ENCODE measurements around the gene NR6A1.

NR6A1 gene
- total RNA-seq: 1.5 to 6.8 (median 3.3) reads per million in 17 experiments

GRCh38 chr9:124771021-124771866, at the start of gene NR6A1:
NR6A1 (minus strand) TSS chr9:124771311.
- DNase-seq: peak; percentile 99

DNA sequence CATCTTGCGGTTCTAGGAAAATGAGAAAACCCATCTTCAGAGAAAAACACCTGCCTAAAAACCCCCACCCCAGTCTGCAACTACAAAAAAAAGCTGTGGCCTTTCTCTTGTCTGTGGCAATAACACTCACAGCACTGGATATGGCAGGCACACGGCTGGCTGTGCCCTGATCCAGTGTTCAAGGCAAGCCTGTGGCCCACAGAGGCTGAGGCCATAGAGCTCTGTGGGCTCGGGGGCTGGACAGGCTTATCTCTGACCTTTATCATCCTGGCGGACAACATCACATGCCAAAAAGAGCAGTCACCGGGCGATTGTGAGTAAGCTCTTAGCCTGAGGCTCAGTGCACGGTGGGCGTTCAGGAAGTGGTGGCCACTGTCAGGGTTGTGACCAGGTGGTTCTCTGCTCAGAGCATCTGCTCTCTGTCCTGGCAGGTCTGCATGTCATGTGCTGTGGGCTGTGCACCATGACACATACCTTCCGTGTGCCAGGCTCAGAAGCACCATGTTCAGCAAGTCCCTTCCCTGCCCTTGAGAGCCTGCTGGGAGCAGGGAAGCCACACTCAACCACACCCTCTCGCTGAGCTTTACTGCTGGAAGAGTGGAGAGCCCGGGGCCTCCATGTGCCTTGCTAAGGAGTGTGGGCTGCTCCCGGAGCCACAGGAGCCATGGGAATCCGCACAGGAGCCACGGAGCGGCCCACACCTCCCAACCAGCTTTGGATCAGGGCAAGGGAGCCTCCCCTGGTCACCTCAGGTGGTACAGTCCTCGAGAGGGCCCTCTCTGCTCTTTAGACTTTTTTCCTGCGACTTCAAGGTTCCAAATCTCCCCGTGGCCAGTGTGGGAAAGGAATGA, 47.5 kb upstream of the NR6A1 start:
- peak; percentile 36 to 71 (median 58) for DNase-seq

DNA sequence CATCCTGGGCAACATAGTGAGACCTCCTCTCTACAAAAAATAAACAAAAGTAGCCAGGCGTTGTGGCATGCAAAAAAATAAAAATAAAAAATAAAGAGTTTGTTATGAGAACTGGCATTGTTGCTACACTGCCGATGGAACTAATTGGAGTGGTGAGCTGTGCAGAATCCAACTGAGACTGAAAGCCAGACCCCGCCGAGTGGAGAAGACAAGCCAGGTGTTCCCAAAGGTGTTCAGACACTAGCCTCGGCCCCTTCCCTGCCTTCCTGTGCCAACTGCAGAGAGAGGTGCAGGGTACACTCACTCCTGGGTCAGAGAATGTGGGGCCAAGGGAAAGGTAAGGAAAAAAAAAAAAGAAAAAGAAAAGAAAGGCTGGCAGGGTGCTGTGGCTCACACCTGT, 44.5 kb upstream of the NR6A1 start:
- DNase-seq: no peak

GRCh38 chr9:124814164-124814535, 43.0 kb upstream of the NR6A1 start:
- no peak for DNase-seq

GRCh38 chr9:124813501-124814163, 42.5 kb upstream of the NR6A1 start:
- no peak for DNase-seq

GRCh38 chr9:124813041-124813440, 41.9 kb upstream of the NR6A1 start:
- no peak for DNase-seq

- peak; percentile 19 to 52 (median 37) for DNase-seq
Observed at GRCh38 chr9:124812441-124812876, 41.3 kb upstream of the NR6A1 start.

DNA sequence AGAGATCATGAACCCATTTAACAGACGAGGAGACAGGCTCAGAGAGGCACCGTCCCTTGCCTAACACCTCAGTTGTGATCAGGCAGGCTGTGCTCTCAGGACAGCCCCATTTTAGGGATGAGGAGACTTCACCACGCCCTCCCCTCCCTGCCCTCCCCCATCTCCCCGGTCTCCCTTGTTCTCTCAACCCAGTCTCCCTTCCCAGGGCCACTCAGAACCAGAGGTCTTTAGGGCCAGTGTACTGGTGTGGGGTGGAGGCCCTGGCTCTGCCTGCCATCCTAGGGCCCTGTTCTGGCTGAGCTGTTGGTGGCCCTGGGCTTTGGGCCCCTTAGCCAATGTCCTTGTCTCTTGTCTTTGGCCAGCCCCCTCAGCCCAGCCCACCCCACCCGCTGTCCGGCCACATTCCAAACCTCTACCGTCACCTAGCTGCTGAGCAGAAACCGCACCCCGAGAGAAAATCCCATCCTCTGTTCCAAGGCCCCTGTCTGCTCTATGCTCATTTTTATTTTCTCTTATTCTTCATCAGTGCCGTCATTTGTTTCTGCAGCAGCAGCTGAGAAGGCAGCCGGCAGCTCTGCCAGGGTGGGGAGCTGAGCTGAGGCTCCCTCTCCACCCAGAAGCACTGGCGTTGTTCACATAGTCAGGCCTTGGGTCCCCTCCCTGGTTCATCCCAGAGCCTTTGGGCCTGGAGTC, 39.7 kb upstream of the NR6A1 start:
- DNase-seq: no peak

DNA sequence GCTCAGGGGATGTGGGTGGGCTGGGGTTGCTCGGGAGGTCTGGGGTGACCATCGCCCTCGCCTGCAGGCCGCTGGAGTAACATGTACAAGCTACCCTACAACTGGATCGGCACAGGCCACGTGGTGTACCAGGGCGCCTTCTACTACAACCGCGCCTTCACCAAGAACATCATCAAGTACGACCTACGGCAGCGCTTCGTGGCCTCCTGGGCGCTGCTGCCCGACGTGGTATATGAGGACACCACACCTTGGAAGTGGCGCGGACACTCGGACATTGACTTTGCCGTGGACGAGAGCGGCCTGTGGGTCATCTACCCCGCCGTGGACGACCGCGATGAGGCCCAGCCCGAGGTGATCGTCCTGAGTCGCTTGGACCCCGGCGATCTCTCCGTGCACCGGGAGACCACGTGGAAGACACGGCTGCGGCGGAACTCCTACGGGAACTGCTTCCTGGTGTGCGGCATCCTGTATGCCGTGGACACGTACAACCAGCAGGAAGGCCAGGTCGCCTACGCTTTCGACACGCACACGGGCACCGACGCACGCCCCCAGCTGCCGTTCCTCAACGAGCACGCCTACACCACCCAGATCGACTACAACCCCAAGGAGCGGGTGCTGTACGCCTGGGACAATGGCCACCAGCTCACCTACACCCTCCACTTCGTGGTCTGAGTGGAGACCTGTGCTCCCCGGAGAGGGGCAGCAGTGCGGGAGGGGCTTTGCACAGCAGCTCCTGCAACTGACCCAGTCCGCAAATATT, 38.8 kb upstream of the NR6A1 start:
- DNase-seq: no peak

DNA sequence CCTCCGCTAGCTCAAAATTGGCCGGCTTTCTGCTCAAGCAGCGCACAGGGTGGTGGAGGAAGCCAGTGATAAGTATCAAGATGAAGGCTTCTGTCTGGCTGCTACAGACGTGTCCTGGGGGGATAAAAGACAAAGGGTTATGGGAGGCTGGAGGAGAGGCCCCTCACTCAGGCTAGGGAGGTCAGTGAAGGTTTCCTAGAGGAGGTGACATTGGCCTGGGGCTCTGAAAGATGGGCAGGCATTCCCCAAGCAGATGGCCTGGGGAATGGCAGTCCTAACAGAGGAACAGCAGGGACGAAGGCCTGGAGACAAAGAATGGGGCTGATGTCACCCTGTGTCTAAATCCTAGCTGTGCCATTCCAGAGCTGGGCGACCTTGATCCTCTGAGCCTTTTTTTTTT, 38.1 kb upstream of the NR6A1 start:
- DNase-seq: no peak

DNA sequence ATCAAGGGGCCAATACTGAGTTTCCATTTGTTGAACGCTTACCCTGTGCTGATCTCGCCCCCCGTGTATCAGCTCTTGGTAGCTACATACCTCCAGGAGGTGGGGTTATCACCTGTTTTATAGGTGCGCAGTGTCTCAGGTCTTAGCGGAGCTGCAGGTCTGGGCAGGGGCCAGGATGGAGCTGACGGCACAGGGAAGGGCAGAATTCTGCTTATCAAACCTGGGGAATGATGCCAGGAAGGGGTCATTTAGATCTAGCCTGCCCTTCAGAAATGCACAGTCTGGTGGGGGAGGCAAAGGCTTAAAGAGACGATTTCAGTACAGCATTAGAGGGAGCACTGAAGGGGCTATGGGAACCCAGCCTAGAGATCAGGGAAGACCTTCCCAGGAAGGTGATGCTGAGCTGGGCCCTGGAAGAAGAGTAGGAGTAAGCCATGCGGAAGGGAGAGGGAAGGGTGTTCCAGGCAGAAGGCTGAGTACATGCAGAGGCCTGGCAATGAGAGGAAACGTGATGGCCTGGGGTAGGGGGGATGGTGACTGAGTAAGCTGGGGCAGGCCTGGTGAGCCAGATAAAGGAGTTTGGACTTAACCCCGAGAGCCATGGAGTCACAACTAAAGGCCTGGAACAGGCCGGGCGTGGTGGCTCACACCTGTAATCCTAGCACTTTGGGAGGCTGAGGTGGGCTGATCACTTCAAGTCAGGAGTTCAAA, 37.3 kb upstream of the NR6A1 start:
- DNase-seq: no peak

DNA sequence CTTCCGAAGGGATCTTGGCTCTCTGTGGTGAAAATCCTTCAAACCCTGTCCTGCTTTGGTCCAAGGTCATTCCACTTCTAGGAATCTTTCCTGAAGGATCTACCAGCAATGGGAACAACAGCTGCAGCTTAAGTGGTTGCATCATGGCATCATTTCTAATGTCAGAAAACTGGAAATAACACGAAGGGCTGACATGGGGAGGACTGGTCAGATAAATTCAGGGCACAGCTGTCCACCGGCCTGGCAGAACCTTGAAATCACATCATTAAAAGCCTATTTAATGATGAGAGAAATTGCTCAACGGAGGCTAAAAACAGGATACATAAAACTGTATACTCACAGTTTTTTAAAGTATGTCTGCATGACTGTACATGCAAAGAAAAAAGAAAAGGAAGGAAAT, 34.1 kb upstream of the NR6A1 start:
- DNase-seq: no peak

DNA sequence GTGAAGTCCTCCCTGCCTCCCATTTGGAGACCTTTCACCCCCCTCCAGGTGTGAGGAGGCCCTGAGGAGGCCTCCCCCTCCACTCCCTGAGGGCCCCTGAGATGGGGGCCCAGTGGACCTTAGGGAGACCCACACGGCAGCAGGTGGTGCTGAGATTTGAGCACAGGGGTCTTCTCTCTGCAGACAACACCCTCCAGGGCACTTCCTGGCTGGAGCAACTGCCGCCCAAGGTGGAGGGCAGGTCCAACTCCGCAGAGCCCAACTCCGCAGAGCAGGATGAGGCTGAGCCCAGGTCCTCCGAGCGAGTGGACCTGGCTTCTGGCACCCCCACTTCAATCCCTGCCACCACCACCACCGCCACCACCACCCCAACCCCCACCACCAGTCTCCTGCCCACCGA, 32.8 kb upstream of the NR6A1 start:
- DNase-seq: no peak

DNA sequence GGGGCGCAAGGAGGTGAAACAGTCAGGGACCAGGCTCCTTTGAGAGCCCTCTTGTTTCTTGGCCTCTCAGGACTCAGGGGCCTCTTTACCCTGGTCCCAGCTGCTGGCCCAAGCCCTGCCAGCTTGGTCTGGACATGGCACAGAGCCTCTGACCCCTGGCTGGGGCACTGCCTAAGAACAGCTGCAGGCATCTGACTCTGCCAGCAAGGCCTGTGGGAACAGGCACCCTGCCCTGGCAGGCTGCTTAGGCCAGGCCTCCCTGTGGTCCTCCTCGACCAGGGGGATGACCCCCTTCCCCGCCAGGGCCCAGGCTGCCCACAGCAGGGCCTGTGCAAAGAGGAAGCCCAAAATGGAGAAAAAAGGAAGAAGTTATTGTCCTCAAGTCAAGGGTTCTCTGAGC, 31.3 kb upstream of the NR6A1 start:
- DNase-seq: peak in 3 of 4 experiments; percentile 29 to 48 (median 34)

DNA sequence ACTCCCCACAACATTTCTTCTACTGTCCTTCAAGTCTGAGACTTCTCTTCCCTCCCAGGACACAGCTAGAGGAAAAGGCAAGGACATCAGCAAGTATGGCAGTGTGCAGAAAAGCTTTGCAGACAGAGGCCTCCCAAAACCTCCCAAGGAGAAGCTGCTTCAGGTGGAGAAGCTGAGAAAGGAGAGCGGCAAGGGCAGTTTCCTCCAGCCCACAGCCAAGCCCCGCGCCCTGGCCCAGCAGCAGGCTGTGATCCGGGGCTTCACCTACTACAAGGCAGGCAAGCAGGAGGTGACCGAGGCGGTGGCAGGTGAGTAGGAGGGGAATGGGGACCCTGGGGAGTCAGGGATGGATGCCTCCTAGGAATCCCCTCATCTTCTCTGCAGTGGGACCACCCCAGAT, 30.2 kb upstream of the NR6A1 start:
- DNase-seq: no peak

DNA sequence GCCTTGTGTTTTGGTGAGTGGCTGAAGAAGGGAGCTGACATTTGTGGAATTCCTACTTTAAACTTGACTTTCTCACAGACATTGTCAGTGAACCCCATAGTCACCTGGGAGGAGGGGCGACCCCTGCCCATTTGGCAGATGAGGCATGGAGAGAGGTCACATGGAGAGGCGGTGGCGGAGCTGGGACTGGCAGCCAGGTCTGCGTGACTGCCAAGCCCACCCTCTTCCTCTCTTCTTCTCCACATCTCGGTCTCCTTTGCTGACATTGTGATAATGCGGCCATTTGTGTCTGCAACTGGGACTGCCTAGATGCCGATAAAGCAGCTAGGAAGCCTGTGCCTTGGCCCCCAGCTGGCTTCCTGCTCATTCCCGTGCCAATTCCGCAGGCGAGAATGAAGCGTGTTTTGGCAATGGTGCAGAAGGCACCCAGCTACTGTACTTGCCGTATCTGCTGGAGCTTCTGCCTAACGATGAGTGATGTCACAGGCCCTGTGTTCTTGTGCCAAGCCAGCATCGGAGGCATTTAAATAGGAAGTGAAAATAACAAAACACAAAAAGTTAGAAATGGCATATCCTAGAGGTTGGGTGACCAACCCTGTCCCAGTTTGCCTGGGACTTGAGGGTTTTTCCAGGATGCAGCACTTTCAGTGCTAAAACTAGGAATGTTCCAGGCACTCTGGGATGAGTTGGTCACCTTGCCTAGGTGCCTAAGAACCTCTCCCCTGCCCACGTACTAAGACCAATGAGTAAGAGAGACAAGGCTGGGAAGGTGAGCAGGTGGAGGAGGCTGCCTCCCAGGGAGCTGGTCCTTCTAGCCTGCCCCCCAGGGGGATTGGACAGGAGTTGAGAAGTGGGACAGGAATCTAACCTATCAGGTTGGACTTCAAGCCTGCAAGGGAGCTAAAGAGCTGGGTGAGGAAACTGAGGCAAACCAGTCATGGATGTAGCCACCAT, 29.5 kb upstream of the NR6A1 start:
- DNase-seq: peak; percentile 74 to 89 (median 82)

DNA sequence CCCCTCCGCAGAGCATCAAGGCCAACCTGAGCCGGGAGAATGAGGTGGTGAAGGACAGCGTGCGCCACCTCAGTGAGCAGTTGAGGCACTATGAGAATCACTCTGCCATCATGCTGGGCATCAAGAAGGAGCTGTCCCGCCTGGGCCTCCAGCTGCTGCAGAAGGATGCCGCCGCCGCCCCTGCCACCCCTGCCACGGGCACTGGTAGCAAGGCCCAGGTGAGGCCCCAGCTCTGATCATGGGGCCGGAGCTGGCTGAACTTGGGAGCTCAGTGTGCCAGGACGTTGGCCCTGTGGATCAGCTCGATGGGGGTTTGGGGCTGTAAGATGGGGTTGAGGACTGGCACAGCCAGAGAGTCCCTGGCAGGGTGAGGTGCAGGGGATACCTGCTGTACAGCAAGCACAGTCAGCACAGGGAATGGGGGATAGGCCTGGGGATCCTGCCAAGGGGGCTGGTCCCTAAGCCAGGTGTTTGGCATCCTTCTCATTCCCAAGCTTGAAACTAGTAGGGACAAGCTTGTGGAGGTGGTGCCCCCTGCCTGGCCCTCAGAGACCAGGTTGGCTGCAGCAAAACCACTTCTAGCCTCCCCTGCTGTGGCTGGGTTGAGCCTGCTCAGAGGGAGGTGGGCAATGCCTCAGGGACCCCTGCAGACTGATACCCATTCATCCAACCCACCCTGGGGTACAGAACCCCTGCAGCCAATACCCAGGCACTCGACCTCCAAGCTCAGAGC, 28.3 kb upstream of the NR6A1 start:
- DNase-seq: no peak

DNA sequence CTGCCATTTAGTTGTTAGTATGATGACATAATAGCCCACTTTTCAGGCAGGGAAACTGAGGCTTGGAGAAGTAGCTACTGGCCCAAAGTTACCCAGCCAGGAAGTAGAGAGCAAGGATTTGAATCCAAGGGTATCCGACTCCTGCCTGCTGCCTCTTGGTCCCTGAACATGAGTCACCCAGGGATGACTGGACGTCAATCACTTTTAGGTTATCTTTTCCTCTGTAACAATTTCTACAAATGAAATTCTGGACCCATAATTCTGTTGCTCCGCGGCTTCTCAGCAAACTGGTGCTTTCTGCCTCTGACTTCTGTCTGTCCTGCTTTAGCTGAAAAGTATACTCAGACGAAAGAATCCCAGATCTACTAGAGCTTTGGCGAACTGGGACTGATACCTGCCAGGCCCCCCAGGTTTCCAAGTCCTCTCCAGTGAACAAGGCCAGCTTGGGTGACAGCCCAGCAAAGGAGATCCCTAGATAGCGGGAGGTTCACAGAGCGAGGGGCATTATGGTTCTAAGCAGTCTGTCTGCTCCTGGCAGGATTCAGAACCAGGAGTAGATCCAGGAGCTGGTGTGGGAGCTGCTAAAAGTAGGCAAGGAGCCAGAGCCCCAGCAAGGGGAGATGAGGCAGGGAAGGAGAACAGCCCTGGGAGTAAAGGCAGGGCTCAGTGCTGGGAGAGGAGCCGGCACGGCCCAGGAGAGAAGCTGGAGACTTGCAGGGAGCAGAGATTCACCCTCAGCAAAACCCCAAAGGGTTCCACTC, 26.4 kb upstream of the NR6A1 start:
- DNase-seq: no peak

Measured in suppressor macrophage (primary cell).